MCF 10A (cell line): ENCODE measurements around the gene ARFIP2. TPM values are rescaled to one million over a fixed set of nuclear protein-coding genes. Genes with fewer than 3 reads are reported as not detected.

Experiments used
- BruUV-seq: library from RNA; stranded (reverse); fragments of 400-500 nt; replicated peaks from 2 replicates; lab custom pipeline; 2021; lab: Mats Ljungman, UMichigan
- CTCF ChIA-PET: fragments of 300-600 bp; sonication (Branson Sonifier 250); formaldehyde crosslinking; extraction: SDS; loops from one replicate; lab custom pipeline; 2021; ENCODE audit warnings: antibody characterized with exemption, inconsistent platforms; lab: Yijun Ruan, JAX
- POLR2A ChIA-PET: fragments of 300-600, 350-650 bp; sonication (Branson Sonifier 250); formaldehyde crosslinking; extraction: SDS; loops from one replicate; lab custom pipeline; 2020; ENCODE audit warnings: antibody characterized with exemption, inconsistent platforms; lab: Yijun Ruan, JAX
- DNase-seq: peaks from one replicate; pipeline ENCODE4 v3.0.0-alpha.2; 2018; ENCODE audit not compliant: unreplicated experiment
- H3K27ac Mint-ChIP-seq: one replicate; pipeline ENCODE4 v1.8.0; 2022; ENCODE audit warnings: mild to moderate bottlenecking, low read depth, mixed read lengths; ENCODE audit not compliant: unreplicated experiment
- H3K27me3 Mint-ChIP-seq: one replicate; pipeline ENCODE4 v1.8.0; 2022; ENCODE audit warnings: mixed read lengths; ENCODE audit not compliant: insufficient read depth, unreplicated experiment
- H3K36me3 Mint-ChIP-seq: one replicate; pipeline ENCODE4 v1.8.0; 2022; ENCODE audit warnings: mild to moderate bottlenecking, moderate library complexity, mixed read lengths; ENCODE audit not compliant: insufficient read depth, unreplicated experiment
- H3K4me1 Mint-ChIP-seq: one replicate; pipeline ENCODE4 v1.8.0; 2022; ENCODE audit warnings: mixed read lengths; ENCODE audit not compliant: insufficient read depth, unreplicated experiment
- H3K4me3 Mint-ChIP-seq: one replicate; pipeline ENCODE4 v1.8.0; 2022; ENCODE audit warnings: mild to moderate bottlenecking, moderate library complexity, mixed read lengths; ENCODE audit not compliant: unreplicated experiment
- H3K9me3 Mint-ChIP-seq: one replicate; pipeline ENCODE4 v1.8.0; 2022; ENCODE audit warnings: mixed read lengths; ENCODE audit not compliant: unreplicated experiment
- intact Hi-C: fragments of 100-400 bp; cut with micrococcal nuclease; formaldehyde crosslinking; loops from 2 replicates; pipeline ENCODE4 v1.14.1; 2022
- total RNA-seq: library from RNA; stranded (reverse); gene quantifications from 2 replicates; pipeline ENCODE4 v1.2.3, GENCODE V29; 2022
- TF ChIP-seq, protein P1 (sequence below): fragments of 200-600 bp; IDR thresholded peaks from one replicate; pipeline ENCODE4 v1.8.0; 2022; ENCODE audit warnings: antibody characterized with exemption, mild to moderate bottlenecking; ENCODE audit not compliant: unreplicated experiment

Gene ARFIP2
- total RNA-seq, 1 experiment from 2014 or later = 96.0 TPM

DNA sequence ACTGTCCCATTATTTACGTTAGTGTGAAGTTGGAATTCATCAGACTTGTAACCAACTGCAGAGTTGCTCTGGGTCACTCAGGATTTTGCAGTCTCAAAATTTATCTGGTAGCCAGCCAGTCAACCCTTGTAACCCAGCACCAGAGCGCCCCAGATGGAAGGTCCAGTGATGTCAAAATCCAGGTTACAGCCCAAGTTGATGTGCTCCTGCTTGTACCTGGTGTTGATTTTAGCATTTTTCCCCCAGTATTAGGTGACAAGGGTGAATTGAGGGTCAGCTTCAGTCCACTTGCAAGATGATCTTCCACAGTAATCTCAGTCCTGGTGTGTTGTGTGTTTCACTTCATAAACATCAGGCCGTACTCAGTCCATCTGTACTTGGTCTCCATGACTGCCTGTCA is 7.7 kb upstream of the ARFIP2 start:
- H3K27ac Mint-ChIP-seq = no peak overlapping the region
- TF ChIP-seq, protein P1, sequence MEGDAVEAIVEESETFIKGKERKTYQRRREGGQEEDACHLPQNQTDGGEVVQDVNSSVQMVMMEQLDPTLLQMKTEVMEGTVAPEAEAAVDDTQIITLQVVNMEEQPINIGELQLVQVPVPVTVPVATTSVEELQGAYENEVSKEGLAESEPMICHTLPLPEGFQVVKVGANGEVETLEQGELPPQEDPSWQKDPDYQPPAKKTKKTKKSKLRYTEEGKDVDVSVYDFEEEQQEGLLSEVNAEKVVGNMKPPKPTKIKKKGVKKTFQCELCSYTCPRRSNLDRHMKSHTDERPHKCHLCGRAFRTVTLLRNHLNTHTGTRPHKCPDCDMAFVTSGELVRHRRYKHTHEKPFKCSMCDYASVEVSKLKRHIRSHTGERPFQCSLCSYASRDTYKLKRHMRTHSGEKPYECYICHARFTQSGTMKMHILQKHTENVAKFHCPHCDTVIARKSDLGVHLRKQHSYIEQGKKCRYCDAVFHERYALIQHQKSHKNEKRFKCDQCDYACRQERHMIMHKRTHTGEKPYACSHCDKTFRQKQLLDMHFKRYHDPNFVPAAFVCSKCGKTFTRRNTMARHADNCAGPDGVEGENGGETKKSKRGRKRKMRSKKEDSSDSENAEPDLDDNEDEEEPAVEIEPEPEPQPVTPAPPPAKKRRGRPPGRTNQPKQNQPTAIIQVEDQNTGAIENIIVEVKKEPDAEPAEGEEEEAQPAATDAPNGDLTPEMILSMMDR = no peak
- no peaks in the 10 kb centered on the region for H3K9me3 Mint-ChIP-seq
- BruUV-seq = no TSS peak
- no peaks in the 10 kb centered on the region for H3K27me3 Mint-ChIP-seq
- intact Hi-C loops = no loop called here
- POLR2A ChIA-PET = interaction anchor here (1.0 to 1.2 kb wide), 2 partner anchors 30 to 115 kb away, joined by 3 read pairs; no protein-coding TSS in a partner anchor
- CTCF ChIA-PET = interaction anchor here (0.6 to 10.6 kb wide), 7 partner anchors 12 to 550 kb away, joined by 3 to 65 read pairs (median 4); no protein-coding TSS in a partner anchor
- no peak overlapping the region for H3K4me3 Mint-ChIP-seq
- no peaks in the 10 kb centered on the region for H3K4me1 Mint-ChIP-seq
- H3K36me3 Mint-ChIP-seq = peaks cover 21% of the 10 kb centered on the region
- DNase-seq = no peak

DNA sequence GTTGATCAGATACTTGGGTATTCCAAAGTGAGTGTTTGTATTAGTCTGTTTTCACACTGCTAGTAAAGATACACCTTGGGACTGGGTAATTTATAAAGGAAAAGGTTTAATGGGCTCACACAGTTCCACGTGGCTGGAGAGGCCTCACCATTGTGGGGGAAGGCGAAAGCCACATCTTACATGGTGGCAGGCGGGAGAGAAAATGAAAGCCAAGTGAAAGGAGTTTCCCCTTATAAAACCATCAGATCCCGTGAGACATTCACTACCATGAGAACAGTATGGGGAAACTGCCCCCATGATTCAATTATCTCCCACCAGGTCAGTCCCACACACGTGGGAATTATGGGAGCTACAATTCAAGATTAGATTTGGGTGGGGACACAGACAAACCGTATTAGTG is 7.2 kb upstream of the ARFIP2 start:
- Mint-ChIP-seq H3K4me3 (no peak overlapping the region), H3K4me1 (peaks cover 2% of the 10 kb centered on the region), H3K9me3 (no peaks in the 10 kb centered on the region), H3K27ac (no peak overlapping the region), H3K27me3 (no peaks in the 10 kb centered on the region), H3K36me3 (peaks cover 26% of the 10 kb centered on the region)
- no TSS peak for BruUV-seq
- TF ChIP-seq, protein P1 = no peak
- POLR2A ChIA-PET = interaction anchor here (1.0 to 1.2 kb wide), 2 partner anchors 30 to 116 kb away, joined by 3 read pairs; no protein-coding TSS in a partner anchor
- no peak for DNase-seq
- intact Hi-C loops = no loop called here
- CTCF ChIA-PET = interaction anchor here (0.7 to 10.6 kb wide), 3 partner anchors 17 to 125 kb away, joined by 3 to 65 read pairs (median 23); no protein-coding TSS in a partner anchor

DNA sequence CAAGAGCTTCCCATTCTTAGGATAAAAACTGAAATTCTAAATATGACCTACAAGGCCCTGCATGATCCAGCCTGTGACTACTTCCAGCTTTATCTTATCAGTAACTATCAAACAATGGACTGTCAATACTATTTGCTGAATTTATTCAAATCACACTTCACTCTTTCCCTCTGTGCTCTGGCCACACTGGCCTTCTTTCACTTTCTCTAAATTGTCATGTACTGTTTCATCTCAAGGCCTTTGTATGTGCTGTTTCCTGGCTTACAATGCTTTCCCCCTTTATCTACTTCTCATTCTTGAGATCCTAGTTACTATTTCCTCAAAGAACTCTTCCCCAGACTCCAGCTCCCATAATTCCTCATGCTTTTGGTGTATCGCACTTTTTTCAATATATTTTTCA is 5.8 kb upstream of the ARFIP2 start:
- BruUV-seq = no TSS peak
- Mint-ChIP-seq H3K4me3 (no peak overlapping the region), H3K4me1 (peaks cover 12% of the 10 kb centered on the region), H3K9me3 (no peaks in the 10 kb centered on the region), H3K27me3 (no peaks in the 10 kb centered on the region), H3K27ac (no peak overlapping the region), H3K36me3 (peaks cover 37% of the 10 kb centered on the region)
- ChIA-PET POLR2A (interaction anchor here (0.6 to 0.9 kb wide), 4 partner anchors 23 to 97 kb away, joined by 3 to 4 read pairs (median 3); partner anchors contain the start of gene SMPD1), CTCF (interaction anchor here (0.5 to 10.6 kb wide), 7 partner anchors 13 to 209 kb away, joined by 3 to 65 read pairs (median 4); no protein-coding TSS in a partner anchor)
- DNase-seq = no peak
- TF ChIP-seq, protein P1 = no peak
- intact Hi-C loops = no loop called here

DNA sequence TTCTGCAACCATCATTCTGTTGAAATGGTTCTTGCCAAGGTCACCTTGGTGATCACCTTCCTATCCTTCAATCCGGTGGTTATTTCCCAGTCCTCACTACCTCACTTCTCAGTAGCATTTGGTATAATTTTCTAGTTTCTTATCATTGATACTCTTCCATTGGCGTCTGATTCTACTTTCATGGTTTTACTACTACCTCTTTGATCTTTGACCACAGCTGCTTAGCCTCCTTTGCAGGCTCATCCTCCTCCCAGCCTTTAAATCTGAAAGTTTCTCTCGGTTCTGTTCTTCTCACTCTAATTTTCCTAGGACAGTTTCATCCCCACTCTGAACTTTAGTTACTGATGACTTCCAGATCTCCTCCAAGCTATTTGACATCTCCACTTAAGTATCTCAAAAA is 5.1 kb upstream of the ARFIP2 start:
- no peak for DNase-seq
- Mint-ChIP-seq H3K9me3 (no peaks in the 10 kb centered on the region), H3K4me3 (no peak overlapping the region), H3K27me3 (no peaks in the 10 kb centered on the region), H3K4me1 (peaks cover 12% of the 10 kb centered on the region), H3K27ac (no peak overlapping the region), H3K36me3 (peaks cover 40% of the 10 kb centered on the region)
- TF ChIP-seq, protein P1 = no peak
- no TSS peak for BruUV-seq
- intact Hi-C loops = no loop called here
- ChIA-PET POLR2A (interaction anchor here (0.6 kb wide), 1 partner anchor 23 kb away, joined by 3 read pairs; no protein-coding TSS in a partner anchor), CTCF (interaction anchor here (0.5 to 10.6 kb wide), 9 partner anchors 13 to 368 kb away, joined by 3 to 65 read pairs (median 4); no protein-coding TSS in a partner anchor)
